ENCODE measurements around the gene MACROH2A1.
"Not testable (repeated sequence)": the region's sequence is repeated elsewhere in the genome, so short reads cannot be mapped to it uniquely, and the experiment has no call there.

Gene MACROH2A1

DNA sequence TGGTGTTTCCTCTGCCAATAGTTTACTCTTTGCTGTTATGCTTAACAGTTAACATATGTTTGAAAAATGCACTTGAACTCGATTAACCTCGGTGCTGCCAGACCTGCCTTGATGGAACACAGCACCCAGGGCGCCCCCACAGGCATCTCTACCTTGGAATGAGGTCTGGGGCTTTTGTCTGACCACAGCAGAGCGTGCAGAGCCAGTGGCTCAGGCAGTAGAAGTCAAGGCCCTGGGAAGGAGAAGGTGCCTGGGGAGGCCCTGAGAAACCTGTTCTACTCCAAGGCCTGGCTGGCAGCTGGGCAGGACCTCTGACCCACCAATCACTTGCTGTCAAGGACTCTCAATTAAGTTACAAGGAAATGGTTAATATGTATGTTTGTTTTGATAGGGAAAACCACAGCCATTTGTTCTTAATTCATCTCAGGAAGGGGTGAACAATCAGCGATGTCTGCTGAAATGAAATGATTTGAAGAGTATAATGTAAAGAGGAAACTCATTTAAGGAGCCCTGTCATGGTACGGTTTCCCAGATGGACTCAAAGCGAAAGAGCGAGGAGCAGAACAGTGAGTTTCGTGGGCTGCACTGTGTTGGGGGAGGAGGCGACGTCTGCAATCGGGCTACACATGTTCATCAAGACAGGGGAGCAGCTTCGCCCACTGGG lies 21.9 kb downstream of the MACROH2A1 start:
- DNase-seq, result no peak

DNA sequence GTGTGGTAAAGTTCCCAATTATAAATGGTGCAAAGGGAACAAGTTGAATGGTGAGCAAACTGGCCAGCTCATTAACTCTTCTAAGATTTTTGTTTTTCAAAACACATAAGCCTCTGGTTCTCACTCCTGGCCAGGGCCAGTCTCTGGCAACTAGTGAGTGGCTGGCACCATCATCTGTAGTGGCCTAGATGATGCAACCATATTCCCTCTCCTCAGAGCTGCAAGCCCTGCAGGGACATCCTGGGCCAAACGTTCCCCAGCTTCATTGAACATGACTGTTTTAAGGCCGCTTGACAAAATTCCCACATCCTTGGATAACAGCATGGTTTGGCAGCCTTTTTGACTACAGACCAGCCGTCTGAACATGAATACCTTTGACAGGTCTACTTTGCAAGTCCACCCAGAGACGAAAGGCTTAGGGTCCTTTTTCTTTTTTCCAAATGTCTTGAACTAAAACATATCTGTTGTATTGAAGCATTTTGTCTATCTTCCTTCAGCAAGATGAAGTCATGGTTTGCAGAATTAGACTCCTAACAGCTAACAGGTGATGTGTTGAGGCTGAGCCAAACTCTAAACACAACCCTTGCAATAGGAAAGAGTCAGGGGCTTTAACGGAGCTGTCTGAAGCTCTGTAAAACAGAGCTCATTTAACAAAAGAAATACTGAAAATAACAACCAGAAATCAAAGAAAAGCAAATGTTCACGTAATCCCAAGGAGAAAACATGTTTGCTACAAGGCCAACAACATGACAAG lies 23.8 kb downstream of the MACROH2A1 start:
- no peak for DNase-seq

DNA sequence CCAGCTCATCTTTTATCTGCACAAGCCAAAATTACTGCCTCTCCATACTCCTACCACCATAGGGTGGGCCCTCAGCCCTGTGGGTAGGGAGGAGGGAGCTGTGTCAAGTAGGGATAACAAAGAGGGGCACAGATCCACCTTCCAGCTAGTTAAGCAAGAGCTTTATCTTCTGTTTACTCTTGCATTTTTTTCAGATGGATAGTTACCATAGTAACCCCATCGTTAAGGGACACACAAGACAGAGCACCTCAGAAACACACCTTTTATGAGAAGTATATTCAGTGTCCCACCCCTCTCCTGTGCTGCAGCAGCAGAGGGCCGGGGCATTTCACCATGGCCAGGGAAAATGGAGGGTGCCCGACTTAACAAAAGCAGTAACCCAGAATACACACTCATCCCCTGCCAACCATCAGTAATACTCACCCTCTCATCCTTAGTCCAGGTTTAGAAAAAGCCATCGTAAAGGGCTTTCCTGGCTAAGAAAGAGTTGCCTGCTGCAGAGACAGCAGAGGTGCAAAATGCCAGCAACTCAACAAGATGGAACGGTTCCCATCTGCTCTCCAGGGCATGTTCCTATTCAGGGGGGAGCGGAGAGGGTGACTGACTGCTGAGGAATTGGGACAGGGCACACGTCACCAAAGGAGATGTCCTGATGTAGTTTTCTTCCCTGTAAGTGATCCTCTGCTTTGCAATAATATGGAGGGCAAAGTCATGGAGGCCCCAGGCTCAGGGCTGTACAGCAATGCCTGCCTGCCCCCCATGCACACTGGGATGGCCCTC lies 25.1 kb downstream of the MACROH2A1 start:
- DNase-seq, result no peak

DNA sequence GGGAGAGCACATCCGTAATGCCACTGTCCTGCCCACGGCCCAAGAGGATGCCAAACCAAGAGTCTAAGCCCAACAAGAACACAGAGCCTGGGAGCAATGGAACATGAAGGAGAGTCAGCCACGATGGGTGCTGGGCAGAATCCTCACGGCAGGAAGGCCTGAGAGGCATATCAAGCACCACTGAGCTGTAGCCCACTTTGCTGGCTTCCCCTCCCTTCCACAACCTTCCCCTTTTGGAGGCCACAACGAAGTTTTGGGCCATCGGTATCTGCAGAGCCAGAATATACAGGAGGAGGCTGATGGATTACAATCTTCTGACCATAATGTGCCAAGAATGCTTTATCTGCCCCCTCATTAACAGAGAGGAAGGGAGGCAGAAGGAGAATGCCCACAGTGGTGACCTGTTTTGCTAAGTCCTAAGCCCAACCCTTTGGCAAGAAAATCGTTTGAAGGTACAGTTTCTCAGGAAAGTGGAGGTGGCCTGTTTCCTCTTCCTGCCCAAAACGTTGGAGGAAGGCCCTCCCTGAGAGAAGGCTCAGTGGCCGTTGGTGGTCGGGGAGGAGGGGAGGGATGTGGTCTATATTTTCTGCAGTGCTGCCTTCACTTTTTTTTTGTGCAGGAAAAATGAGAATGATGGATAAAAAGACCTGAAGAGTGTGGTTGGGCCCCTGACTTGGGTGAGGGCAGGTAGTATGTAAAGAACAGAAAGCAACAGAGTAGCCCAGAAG lies 26.2 kb downstream of the MACROH2A1 start:
- DNase-seq, result no peak

DNA sequence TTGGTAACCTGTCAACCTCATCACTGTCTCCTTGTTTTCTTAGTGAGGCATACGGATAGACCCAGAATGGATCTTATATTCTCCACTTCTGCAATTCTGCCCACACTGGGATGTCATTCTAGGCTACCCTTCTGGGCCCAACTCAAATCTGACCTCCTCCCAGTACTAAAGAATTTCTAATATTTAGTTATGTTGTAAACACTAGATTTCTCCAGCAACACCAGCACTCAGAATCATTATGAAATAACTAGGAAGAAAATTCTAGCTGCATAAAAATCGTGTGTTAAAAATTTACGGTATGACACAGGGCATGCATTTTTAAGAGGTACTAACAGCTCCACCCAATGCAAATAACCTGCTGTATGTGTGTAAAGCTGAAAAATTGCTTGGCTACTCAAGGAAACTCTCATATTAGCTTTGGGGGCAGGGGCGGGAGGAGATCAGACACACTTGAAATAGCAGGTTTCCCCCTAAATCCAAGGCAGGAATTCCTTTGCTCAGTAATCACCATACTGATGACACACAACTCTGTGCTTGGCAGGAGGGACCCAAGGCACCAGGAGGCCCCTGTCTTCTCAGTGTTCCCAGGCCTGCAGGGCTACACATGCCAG lies 27.3 kb downstream of the MACROH2A1 start:
- no peak for DNase-seq

DNA sequence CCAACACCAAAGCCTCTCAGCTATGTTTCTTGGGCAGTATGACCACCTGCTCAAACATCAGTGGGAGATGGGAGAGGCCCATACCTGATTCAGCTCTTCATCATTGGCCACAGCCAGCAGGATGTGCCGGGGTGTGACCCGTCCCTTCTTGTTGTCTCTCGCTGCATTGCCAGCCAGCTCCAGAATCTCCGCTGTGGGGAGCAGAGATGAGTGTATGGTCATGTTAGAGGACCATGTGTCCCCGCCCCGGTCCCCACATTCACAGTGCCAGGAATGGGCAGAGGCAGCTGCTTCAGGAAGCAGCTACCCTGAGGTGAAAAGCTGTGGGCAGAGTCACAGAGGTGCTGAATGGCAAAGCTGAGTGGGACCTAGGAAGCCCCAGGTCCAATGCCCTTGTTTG lies 29.1 kb downstream of the MACROH2A1 start:
- no peak for DNase-seq

DNA sequence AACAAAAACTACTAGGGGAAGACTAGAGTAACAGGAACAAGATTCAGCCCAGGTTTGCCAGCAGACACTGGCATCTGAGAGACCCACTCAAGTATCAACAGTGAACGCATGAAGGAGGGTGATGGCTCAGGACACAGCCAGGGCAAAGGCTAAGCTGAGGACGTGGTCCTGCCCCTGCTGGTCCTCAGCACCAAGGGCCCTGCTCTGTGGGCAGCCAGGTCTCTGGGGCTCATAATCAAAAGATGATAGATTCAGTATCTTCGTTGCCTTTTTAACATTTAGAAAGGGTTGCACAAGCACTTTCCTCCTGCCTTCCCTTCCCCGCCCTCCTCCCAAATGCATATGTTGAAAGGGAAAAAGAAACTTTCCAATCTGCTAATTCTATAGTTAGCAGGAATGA lies 31.5 kb downstream of the MACROH2A1 start:
- no peak for DNase-seq

DNA sequence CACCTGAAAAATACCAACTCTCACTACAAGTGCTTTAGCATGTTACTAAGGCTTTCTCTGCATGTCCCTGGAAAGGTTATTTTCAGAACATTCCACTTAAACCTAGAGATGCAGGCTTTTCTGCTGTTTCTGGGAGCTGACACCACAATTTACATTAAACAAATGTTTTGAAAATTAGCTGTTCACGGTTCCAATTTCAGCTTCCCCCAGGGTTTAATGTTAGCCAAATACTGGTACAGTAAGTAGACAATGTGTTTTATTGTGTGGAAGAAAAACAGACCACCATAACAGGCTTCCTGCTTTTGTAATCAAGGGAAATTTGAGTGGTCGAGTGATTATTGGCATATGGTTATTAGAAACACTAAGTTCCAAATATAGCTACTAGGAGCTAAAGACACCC lies 32.0 kb downstream of the MACROH2A1 start:
- no peak for DNase-seq

DNA sequence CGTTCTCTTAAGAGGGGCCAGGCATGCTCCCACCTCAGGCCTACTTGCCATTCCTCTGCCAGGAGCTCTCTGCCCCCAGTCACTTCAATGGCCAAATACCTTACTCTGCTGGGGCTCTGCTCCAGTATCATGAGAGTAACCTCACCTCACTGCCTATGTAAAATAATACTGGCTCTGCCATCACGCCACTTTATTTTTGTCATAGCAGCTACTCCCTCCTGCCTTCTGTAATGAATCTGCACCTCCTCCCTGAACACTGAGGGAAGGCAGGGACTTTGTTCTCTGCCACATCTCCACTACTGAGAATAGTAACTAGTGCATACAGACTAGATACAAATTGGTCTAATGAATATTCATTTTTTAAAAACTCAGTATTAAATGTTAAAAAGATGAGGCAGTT lies 33.8 kb downstream of the MACROH2A1 start:
- DNase-seq, result no peak

DNA sequence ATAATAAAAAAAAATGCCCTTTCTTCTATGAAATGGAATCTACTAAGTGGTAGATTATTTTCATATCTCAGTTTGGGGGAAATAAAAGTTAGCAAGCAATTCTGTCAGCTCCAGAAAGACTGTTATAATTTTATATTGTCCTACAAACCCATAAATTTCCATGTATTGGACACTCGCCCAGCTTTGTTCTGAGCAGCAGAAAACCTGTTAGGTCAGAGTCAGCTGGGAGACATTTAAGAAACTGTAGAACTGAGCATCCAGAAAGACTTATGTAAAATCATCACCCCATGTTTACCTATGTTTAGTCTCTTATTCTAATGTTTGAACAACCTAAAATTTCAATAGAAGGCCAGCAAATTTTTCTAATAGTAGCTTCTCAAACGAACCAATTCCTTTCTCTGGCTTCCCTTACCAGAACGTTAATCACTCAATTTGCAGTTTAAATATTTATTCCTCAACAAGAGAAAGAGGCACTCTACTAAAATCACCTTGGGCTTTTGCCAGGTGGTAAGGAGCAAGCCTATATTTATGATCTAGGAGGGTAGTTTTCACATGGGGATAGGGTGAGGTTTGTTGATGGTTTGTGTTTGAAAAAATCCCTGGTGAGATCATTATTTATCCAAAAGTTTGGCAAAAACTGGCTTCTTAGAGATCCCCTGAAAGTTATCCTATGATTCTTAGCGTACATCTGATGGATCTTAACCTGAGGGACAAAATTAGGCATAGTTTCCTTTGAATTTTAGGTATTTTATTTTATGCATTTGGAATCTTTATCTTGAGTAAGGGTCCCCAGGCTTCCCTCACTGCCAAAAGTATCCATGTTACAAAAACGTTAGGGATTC lies 34.4 kb downstream of the MACROH2A1 start:
- DNase-seq, result no peak

DNA sequence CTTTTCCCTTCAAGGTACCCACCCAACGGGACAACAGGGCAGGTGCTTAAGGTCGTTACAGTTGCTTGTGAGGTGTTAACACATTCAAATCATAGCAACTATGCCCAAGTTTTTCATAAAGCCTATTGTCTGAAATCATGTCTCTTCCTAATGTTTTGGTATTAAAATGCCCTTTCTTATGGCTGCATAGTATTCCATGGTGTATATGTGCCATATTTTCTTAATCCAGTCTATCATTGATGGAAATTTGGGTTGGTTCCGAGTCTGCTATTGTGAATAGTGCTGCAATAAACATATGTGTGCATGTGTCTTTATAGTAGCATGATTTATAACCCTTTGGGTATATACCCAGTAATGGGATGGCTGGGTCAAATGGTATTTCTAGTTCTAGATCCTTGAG lies 35.7 kb downstream of the MACROH2A1 start:
- not testable (repeated sequence) for DNase-seq

DNA sequence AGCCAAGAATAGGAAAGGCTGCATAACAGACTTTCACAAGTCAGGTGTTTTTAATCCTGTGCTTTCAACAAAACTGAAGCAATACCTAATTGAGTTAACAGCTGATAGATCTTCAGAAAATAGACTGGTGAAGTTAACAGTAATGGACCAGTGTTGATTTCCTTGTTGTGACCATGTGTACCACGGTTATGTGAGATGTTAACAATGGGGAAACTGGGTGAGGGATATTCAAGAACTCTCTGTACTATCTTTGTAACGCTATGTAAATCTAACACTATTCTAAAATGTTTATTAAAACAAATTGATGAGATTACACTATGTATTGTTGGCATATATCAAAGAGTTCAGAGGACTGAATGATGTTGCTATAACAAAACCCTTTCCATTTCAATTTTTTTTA lies 36.9 kb downstream of the MACROH2A1 start:
- DNase-seq, result no peak

DNA sequence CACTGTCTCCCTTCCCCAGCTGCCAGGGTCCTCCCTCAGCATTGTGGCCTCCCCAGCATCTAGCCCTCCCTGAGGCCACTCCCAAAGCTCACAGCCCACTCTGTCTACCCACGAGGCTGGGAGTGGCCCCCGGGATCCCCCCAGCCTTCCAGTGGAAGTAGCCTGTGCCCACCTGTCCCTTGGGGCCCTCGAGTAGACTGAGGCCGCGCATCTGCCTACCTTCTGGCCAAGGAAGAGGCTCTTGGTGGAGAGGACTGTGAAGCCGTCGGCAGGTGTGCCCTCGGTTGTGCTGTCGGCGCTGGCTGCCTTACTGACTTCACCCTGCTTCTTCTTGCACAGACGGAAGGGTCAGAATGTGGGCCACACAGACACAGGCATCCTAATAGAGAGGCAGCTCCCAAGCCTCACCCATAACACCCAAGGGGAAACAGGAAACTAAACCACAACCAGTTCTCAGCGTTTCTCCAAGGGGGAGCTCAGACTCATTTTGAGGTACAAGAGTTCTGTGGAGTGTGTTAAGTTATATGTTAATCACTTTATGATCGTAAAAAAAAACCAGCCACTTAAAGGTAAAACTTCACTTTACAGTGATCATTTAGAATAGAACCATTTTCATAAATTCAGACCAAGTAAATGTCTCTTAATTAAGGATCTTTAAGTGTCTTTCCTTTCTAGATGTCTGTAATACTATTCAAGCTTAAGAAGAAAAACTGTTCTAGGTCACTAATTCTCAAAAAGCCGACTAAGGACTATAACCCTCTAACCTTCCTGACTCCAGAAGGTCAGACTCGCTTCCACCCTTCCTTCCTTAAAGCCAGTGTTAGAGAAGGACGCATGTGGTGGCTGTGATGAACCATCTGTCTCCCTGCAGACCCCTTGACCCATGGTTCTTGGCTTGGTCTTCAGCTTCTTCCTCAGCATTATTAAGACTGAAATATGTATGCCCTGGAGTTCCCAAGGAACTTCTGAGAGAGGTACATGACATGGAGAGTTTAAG lies 38.5 kb downstream of the MACROH2A1 start:
- no peak for DNase-seq

DNA sequence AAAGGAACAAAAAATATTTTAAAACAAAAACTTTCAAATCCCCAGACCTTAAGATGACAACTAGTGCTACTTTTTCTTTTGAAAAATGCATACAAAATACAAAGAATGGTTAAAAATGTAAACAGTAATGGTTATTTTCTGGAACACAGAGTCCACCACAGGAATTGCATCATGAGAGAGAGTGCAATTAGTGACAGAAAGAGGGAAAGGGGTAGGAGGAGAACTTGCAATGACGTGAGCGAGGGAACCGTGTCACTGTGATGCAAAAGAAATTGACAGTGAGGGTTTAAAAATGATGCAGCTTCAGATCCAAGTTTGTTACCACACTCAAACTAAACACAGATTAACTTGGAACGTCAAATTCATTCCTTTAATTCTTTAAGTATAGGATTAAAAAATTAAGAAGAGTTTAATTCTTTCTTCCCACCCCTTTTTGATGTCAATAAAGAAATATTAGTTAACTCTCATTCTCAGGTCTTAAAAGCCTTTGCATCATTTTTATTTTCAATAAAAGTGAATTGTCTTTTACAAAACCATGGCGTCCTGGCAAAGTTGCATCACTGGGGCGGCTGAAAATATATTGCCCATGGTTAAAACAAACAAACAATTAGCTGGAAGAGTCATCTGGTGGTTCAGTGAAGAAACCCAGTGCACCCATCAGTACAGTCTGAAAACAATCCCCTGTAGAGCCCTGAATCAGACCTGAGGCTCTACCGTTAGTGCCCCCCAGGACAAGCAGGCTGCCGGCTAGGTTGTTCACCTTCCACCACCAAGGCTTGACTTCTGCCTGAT lies 39.5 kb downstream of the MACROH2A1 start:
- no peak for DNase-seq

DNA sequence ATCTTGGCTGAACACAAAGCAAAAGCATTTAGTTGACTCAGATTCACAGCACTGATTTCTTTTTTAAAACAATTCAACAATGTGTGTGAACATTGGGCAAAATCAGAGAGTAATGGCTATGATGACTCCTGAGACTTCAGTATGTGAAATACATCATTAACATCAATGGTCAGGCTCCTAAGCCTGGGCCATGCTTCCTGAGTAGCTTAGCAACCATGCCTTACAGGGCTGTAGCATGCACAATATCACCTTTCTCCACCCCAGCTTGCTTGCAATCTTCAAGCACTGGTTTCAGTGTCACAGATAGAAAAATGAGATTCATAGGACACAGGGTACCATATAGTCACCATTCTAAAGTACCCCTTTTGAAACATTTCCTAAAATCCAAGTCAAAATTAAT lies 41.3 kb downstream of the MACROH2A1 start:
- no peak for DNase-seq

DNA sequence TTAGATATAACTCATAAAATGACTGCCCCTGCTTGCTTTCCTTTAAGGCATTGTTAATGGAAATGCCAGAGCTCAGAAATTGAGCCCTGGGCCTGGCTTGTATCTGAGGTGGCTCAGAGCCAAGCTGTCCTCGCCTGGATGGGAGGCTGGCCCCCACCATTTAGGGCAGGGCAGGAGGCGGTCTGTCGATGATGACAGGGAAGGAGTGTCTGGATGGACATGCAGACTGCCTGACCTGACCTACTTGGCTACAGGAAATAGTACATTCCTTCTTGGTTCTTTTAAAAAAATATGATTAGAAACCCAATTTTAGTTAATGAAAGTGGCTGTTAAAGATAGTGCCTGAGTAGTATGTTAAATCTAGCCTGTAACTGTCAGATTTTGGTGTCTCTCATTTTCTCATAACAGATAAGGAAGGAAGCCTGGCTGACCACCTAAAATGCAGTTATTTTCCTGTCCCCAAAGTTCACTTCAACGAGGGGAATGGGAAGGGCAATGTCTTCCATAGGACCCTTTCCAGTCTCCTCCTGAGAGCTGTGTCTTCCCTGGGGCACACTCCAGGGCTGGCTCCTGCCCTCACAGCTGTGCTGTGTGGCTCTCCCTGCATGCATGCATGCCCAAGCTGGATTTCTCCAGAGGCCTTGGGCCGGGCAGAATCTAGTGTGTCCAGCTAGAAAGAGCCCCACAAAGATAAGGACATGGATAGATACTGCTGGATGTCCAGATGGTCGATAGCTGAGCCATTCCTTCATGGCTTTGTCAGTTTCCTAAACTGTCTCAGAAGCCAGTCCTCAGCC lies 42.3 kb downstream of the MACROH2A1 start:
- no peak for DNase-seq

DNA sequence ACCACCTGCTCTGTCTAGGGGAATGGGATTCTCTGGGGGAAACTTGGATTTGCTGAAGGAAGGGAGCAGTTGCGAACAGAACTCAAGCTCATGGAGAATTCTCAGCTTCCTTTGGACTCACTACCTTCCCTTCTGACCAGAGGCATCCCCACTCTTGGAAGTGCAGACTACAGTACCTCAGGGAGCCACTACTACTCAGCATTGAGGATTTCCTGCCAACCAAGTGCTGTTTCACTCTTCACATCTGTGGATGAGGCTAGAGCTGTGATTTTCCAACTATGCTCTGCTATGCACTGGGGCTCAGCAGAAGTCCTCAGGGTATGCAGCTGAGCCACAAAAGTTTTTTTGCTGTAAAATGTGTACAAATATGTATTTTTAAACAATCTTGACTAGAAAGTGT lies 43.9 kb downstream of the MACROH2A1 start:
- DNase-seq, result no peak

DNA sequence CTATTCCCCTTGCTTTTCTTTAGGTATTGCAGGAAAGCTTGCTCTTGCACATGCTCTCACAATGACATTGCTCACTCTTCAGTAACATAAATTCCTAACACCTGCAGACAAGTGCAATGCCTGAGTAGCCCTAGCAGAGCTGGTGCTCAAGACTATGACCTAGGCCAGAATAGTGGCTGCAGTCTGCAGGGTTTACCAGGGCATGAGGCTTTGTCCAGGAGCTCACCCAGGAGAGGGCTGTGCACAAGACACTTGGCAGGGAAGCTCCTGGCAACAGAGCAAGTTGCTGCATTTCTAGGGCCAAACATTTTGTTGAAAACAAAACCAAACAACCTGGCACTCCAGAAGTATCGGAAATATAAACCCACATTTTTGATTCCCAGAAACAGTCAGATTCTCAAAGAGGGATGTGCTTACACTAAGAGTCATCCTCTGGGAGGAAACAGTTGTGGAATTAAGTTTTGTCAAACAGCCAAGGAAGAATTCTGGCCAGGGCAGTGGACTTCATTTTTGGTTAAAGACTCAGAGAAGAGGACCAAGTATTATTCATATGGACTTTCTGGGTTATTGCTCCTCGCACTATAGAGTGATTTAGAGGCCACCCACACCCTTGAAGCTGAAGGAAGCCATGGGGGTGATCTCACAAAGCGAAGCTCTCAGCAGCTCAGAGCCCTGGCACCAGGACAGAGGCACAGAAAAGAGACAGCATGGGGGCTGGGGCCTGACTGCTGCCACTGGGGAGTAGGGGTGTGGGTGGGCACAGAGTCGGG lies 44.9 kb downstream of the MACROH2A1 start:
- DNase-seq, result no peak
